ENCODE data around the gene PTGS1.
"Not testable (repeated sequence)": the region's sequence is repeated elsewhere in the genome, so short reads cannot be mapped to it uniquely, and the experiment has no call there.

The PTGS1 gene

DNA sequence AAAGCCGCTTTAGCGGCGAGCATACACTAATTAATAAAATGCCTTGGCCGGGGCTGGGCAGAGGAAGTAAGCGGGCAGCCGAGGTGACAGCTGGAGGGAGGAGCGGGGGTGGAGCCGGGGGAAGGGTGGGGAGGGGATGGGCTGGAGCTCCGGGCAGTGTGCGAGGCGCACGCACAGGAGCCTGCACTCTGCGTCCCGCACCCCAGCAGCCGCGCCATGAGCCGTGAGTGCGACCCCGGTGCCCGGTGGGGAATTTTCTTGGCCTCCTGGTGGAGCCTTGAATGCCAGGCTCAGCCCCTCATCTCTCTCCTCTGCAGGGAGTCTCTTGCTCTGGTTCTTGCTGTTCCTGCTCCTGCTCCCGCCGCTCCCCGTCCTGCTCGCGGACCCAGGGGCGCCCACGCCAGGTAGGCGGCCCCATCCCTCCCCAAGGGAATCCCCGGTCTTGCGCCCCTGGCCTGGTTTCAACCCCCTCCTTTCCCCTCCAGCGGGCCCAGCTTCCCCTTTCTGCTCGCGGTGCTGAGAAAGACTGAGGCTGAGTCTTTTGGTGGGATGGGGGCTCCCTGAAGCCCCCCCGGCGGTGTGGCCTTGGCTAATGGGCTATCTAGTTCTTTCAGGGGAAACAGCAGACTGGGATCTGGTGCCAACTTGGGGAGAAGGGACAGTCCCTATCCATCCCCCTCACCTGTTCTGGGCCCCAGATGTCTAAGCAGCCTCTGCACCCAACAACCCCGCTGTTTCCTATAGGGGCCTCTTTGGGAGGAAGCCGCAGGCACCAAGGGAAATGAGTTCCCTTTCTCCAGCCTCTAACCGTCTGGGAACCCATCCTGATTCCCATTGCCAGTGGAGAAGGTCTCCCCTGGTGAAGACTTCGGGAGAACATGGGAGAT lies at the start of gene PTGS1:
Gene PTGS1 (plus strand): TSS at position 156 of the 887 bp plus-strand sequence. CDS start 61 bp downstream, at position 217.
- peak within 1 kb of the TSS; percentile 57 for H3K4me3 ChIP-seq (replicated peaks; ENCODE audit: low read depth, low read length)
- no peak for TF ChIP-seq CTCF (IDR thresholded peaks at IDR 0.05; ENCODE audit: low read depth, low read length, missing control alignments)
- DNase-seq (ENCODE audit: extremely low read depth, low read depth), result no peak

DNA sequence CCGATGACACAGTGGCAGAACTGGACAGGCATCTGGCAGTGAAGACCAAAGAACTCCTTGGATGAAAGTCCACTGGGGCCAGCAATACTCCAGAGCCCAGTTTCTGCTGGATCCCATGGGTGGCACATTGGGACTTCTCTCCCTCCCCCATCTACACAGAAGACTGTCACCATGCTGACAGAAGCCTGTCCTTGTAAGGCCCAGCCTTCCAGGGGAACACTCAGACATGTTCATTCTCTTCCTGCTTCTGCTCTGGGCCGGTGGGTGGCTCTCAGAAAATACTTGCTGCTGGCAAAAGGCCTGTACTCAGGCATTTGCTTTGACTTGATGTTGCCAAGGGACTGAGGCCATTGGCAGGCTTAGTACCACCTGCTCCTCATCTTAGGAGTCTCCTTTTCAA lies 48.3 kb upstream of the PTGS1 start:
- TF ChIP-seq CTCF (IDR thresholded peaks at IDR 0.05; ENCODE audit: low read depth, low read length, missing control alignments), result no peak
- H3K4me3 ChIP-seq (replicated peaks; ENCODE audit: low read depth, low read length), result no peak overlapping the region
- DNase-seq (ENCODE audit: extremely low read depth, low read depth), result no peak

DNA sequence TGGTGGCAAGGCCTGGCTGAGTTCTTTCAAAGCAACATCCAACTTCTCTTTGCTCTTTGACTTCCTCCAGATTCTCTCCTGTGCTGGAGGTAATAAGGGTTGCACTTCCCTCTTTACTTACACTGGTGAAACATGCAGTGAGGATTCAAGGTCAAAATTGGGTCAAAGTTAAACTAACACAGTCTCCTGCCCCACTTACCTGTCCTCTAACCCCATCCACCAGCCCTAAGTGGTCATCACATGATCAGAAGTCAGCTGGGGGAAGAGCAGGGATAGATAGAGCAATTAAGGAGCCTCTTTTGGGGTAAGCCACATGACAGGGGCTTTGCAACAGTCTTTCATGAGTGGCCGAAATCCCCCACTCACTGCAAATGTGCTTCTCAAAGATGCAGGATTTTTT lies 46.2 kb upstream of the PTGS1 start:
- not testable (repeated sequence) for DNase-seq (ENCODE audit: extremely low read depth, low read depth); H3K4me3 ChIP-seq (replicated peaks; ENCODE audit: low read depth, low read length)

DNA sequence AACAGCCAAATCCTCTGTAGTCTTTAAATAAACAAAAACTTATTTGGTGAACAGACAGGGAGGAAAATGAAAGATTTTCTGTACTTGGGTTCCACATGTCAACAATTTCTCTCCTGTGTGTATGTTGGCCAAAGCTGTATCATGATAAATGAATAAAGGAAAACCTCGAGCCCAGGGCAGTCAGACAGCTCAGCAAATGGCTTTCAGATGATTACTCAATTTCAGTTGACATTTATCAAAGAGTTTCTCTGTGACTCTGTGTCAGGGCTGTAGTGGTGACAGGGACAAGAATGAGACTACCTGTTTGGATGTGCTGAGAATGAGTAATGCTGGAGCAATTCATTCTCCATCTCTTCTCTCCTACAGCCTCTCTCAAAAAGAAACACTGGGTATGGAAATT lies 45.7 kb upstream of the PTGS1 start:
- no peak for TF ChIP-seq CTCF (IDR thresholded peaks at IDR 0.05; ENCODE audit: low read depth, low read length, missing control alignments)
- DNase-seq (ENCODE audit: extremely low read depth, low read depth), result no peak
- H3K4me3 ChIP-seq (replicated peaks; ENCODE audit: low read depth, low read length), result no peak overlapping the region

DNA sequence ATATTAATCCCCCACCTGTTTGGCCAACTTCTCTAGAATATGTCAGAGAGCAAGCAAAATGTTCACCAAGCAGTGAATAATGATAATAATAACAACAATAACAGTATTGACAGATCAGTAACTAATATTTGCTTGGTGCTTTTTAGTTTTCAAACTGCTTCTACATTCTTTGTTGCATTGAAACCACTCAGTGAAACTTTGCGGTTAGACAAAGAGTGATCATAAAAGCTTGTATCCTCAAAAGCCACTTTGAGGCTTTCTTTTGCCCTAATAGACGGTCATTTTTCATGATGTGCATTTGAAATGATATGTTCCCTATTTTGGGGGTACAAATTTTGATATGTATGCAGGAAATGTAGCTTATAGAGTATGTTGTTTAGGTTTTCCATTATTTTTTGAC lies 43.6 kb upstream of the PTGS1 start:
- DNase-seq (ENCODE audit: extremely low read depth, low read depth), result no peak
- no peak overlapping the region for H3K4me3 ChIP-seq (replicated peaks; ENCODE audit: low read depth, low read length)
- no peak for TF ChIP-seq CTCF (IDR thresholded peaks at IDR 0.05; ENCODE audit: low read depth, low read length, missing control alignments)

DNA sequence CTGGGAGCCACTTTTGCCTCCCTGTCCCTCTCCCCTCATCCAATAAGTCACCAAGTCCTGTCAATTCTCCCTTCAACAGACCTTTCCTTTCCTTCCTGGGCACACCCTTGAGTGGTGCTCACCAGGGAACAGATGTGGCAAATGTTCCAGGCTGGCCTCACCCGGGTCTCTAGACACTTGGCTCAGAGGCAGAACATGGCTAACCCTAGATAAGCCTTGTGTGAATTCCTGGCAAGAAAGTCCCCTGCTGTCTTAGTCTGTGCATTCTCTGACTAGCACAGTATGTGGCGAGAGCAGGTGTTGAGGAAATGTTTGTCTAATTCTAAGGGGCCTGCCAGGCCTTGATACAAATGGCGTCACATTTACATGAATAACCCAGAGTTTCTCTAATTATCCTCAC lies 41.2 kb upstream of the PTGS1 start:
- no peak overlapping the region for H3K4me3 ChIP-seq (replicated peaks; ENCODE audit: low read depth, low read length)
- DNase-seq (ENCODE audit: extremely low read depth, low read depth), result no peak
- TF ChIP-seq CTCF (IDR thresholded peaks at IDR 0.05; ENCODE audit: low read depth, low read length, missing control alignments), result no peak

DNA sequence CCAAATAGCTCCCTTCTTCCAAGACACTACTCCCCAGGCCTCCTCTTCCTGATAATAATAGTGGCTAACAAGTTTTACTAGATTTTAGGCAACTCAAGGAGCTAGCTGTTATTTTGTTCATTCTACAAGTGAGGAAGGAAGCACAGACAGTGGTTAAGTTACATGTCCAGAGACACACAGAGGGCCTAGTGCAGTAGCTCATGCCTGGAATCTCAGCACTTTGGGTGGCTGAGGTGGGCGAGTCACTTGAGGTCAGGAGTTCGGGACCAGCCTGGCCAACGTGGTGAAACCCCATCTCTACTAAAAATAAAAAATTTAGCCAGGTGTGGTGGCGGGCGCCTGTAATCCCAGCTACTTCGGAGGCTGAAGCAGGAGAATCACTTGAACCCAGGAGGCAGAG lies 40.4 kb upstream of the PTGS1 start:
- H3K4me3 ChIP-seq (replicated peaks; ENCODE audit: low read depth, low read length); DNase-seq (ENCODE audit: extremely low read depth, low read depth): not testable (repeated sequence)

- TF ChIP-seq CTCF (IDR thresholded peaks at IDR 0.05; ENCODE audit: low read depth, low read length, missing control alignments), result no peak
- no peak overlapping the region for H3K4me3 ChIP-seq (replicated peaks; ENCODE audit: low read depth, low read length)
- DNase-seq (ENCODE audit: extremely low read depth, low read depth), result no peak
These were observed 39.3 kb upstream of the PTGS1 start for GRCh38 chr9:122331523-122331927.

All from HFF-Myc (cell line).